ENCODE measurements around the gene ASCC1. TPM values are rescaled to one million over a fixed set of nuclear protein-coding genes. Genes with fewer than 3 reads are reported as not detected.

Gene ASCC1
- total RNA-seq, 2 experiments from 2014 or later: 16.5 to 19.0 TPM

GRCh38 chr10:72174297-72174662 is 41.8 kb downstream of the ASCC1 start:
- TF ChIP-seq CTCF (IDR thresholded peaks at IDR 0.05): no peak

GRCh38 chr10:72173619-72174296 is 42.3 kb downstream of the ASCC1 start:
- intact Hi-C loops (cut with DNase I, micrococcal nuclease): no loop called here
- Mint-ChIP-seq H3K4me3 (no peak overlapping the region), H3K4me1 (ENCODE audit: low read depth) (peaks cover 14% of the 10 kb centered on the region), H3K27me3 (no peaks in the 10 kb centered on the region), H3K27ac (no peak overlapping the region), H3K36me3 (ENCODE audit: low read depth) (peaks cover 18% of the 10 kb centered on the region), H3K9me3 (no peaks in the 10 kb centered on the region)
- no peak for TF ChIP-seq CTCF (IDR thresholded peaks at IDR 0.05)
- DNase-seq (no peak), ATAC-seq (ENCODE audit: poor library complexity) (no peak)
- ChIA-PET CTCF (interaction anchor here (1.0 kb wide), 1 partner anchor 9 kb away, joined by 4 read pairs; no protein-coding TSS in a partner anchor), POLR2A (interaction anchor here (1.6 kb wide), 2 partner anchors 12 to 41 kb away, joined by 3 to 4 read pairs; no protein-coding TSS in a partner anchor)
- no peak overlapping the region for H3K4me3 ChIP-seq (ENCODE audit: low read length)
- H3K4me1 ChIP-seq (ENCODE audit: insufficient read depth, low read length): no peaks in the 10 kb centered on the region
- no peak overlapping the region for H3K27ac ChIP-seq (ENCODE audit: low read depth in 1 of 2, low read length in 2 of 2)
- peaks cover 8% of the 10 kb centered on the region for H3K36me3 ChIP-seq (ENCODE audit: insufficient read depth, low read length)
- no peaks in the 10 kb centered on the region for H3K27me3 ChIP-seq (ENCODE audit: control insufficient read depth in 1 of 2, insufficient read depth in 2 of 2, low read length in 2 of 2)
- H3K9me3 ChIP-seq (ENCODE audit: control insufficient read depth in 1 of 2, insufficient read depth in 1 of 2, low read length in 2 of 2): no peaks in the 10 kb centered on the region

More at GRCh38 chr10:72174297-72174662, 41.8 kb downstream of the ASCC1 start:
- no peak overlapping the region for H3K27ac Mint-ChIP-seq
- H3K9me3 ChIP-seq (ENCODE audit: control insufficient read depth in 1 of 2, insufficient read depth in 1 of 2, low read length in 2 of 2): no peaks in the 10 kb centered on the region
- H3K9me3 Mint-ChIP-seq: no peaks in the 10 kb centered on the region
- POLR2A ChIA-PET: interaction anchor here (1.6 kb wide), 2 partner anchors 12 to 41 kb away, joined by 3 to 4 read pairs; no protein-coding TSS in a partner anchor
- no peak overlapping the region for H3K4me3 ChIP-seq (ENCODE audit: low read length)
- H3K4me1 Mint-ChIP-seq (ENCODE audit: low read depth): peaks cover 14% of the 10 kb centered on the region
- H3K36me3 Mint-ChIP-seq (ENCODE audit: low read depth): peaks cover 17% of the 10 kb centered on the region
- DNase-seq (no peak), ATAC-seq (ENCODE audit: poor library complexity) (no peak)
- CTCF ChIA-PET: interaction anchor here (0.9 to 1.0 kb wide), 2 partner anchors 9 to 26 kb away, joined by 3 to 4 read pairs; no protein-coding TSS in a partner anchor
- intact Hi-C loops (cut with DNase I, micrococcal nuclease): no loop called here
- peaks cover 8% of the 10 kb centered on the region for H3K36me3 ChIP-seq (ENCODE audit: insufficient read depth, low read length)
- no peaks in the 10 kb centered on the region for H3K4me1 ChIP-seq (ENCODE audit: insufficient read depth, low read length)
- no peaks in the 10 kb centered on the region for H3K27me3 Mint-ChIP-seq
- H3K27ac ChIP-seq (ENCODE audit: low read depth in 1 of 2, low read length in 2 of 2): no peak overlapping the region
- H3K27me3 ChIP-seq (ENCODE audit: control insufficient read depth in 1 of 2, insufficient read depth in 2 of 2, low read length in 2 of 2): no peaks in the 10 kb centered on the region
- H3K4me3 Mint-ChIP-seq: no peak overlapping the region

GRCh38 chr10:72173262-72173618 is 42.8 kb downstream of the ASCC1 start:
- Histone ChIP-seq H3K4me1 (ENCODE audit: insufficient read depth, low read length) (no peaks in the 10 kb centered on the region), H3K4me3 (ENCODE audit: low read length) (no peak overlapping the region), H3K27me3 (ENCODE audit: control insufficient read depth in 1 of 2, insufficient read depth in 2 of 2, low read length in 2 of 2) (no peaks in the 10 kb centered on the region), H3K27ac (ENCODE audit: low read depth in 1 of 2, low read length in 2 of 2) (no peak overlapping the region), H3K36me3 (ENCODE audit: insufficient read depth, low read length) (peaks cover 4% of the 10 kb centered on the region), H3K9me3 (ENCODE audit: control insufficient read depth in 1 of 2, insufficient read depth in 1 of 2, low read length in 2 of 2) (no peaks in the 10 kb centered on the region)
- no peak for ATAC-seq (ENCODE audit: poor library complexity)
- no peak overlapping the region for H3K27ac Mint-ChIP-seq
- no peaks in the 10 kb centered on the region for H3K27me3 Mint-ChIP-seq
- DNase-seq: no peak
- ChIA-PET POLR2A (interaction anchor here (1.6 kb wide), 1 partner anchor 13 kb away, joined by 4 read pairs; no protein-coding TSS in a partner anchor), CTCF (no interaction called here)
- H3K9me3 Mint-ChIP-seq: no peaks in the 10 kb centered on the region
- intact Hi-C loops (cut with DNase I, micrococcal nuclease): no loop called here
- no peak for TF ChIP-seq CTCF (IDR thresholded peaks at IDR 0.05)
- no peak overlapping the region for H3K4me3 Mint-ChIP-seq
- peaks cover 14% of the 10 kb centered on the region for H3K4me1 Mint-ChIP-seq (ENCODE audit: low read depth)
- peaks cover 18% of the 10 kb centered on the region for H3K36me3 Mint-ChIP-seq (ENCODE audit: low read depth)
